Astrocyte of the spinal cord (primary cell): Measurements from ENCODE around the gene ZNF580.

Experiments
- DNase-seq: peaks from one replicate; pipeline ENCODE4 v3.0.0; 2011; ENCODE audit warnings: low read depth, low spot score
- H3K4me3 ChIP-seq: 2 replicates; pipeline ENCODE4 v1.5.1; 2011; ENCODE audit warnings: low read depth, mild to moderate bottlenecking, low read length, moderate library complexity
- in situ Hi-C: cut with HindIII; loops from 2 replicates; pipeline ENCODE4 v1.10.0; 2017; ENCODE audit warnings: low sequenced_read_pairs
- TF ChIP-seq, protein P1 (sequence below): IDR thresholded peaks from 2 replicates; pipeline ENCODE4 v1.5.1; 2012; ENCODE audit warnings: low read depth, mild to moderate bottlenecking, low read length, inconsistent platforms

ZNF580 gene

DNA sequence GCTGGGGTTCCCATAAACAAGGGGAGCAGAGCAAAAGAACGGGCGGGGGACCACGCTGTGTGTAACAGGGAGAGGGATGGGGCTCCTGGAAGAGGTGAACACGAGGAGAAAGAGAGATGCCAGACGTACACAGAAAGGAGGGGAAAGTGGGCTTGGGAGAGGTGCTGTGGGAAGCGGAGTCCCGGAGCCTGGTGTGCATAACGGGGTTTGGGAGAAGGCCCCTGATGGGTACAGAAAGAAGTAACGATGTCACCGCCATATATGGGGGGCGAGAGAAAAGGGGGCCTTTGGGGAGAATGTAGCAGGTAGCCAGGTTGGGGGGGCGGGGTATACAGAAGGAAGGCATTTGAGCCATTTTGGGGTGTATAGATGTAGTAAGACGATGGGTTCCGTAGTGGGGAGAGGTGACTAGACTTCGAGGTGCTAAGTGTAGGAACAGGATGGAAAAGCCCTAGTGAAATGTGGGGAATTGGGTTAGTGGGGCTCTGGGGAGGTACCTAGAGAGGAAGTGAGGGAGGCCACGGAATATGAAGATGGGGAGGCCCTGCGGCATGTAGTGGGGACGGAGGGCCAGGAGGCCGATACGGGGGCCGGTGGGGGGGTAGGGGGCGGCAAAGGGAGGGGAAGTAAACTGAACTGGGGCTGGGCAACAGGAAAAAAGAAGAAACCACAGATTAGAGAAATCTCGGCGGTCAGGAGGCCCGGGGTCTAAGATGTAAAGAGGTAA is 787 bp downstream of the ZNF580 start:
- DNase-seq: no peak
- H3K4me3 ChIP-seq: peak overlapping the region; percentile 84
- TF ChIP-seq, protein P1, sequence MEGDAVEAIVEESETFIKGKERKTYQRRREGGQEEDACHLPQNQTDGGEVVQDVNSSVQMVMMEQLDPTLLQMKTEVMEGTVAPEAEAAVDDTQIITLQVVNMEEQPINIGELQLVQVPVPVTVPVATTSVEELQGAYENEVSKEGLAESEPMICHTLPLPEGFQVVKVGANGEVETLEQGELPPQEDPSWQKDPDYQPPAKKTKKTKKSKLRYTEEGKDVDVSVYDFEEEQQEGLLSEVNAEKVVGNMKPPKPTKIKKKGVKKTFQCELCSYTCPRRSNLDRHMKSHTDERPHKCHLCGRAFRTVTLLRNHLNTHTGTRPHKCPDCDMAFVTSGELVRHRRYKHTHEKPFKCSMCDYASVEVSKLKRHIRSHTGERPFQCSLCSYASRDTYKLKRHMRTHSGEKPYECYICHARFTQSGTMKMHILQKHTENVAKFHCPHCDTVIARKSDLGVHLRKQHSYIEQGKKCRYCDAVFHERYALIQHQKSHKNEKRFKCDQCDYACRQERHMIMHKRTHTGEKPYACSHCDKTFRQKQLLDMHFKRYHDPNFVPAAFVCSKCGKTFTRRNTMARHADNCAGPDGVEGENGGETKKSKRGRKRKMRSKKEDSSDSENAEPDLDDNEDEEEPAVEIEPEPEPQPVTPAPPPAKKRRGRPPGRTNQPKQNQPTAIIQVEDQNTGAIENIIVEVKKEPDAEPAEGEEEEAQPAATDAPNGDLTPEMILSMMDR: no peak
- in situ Hi-C loops: no loop called here

DNA sequence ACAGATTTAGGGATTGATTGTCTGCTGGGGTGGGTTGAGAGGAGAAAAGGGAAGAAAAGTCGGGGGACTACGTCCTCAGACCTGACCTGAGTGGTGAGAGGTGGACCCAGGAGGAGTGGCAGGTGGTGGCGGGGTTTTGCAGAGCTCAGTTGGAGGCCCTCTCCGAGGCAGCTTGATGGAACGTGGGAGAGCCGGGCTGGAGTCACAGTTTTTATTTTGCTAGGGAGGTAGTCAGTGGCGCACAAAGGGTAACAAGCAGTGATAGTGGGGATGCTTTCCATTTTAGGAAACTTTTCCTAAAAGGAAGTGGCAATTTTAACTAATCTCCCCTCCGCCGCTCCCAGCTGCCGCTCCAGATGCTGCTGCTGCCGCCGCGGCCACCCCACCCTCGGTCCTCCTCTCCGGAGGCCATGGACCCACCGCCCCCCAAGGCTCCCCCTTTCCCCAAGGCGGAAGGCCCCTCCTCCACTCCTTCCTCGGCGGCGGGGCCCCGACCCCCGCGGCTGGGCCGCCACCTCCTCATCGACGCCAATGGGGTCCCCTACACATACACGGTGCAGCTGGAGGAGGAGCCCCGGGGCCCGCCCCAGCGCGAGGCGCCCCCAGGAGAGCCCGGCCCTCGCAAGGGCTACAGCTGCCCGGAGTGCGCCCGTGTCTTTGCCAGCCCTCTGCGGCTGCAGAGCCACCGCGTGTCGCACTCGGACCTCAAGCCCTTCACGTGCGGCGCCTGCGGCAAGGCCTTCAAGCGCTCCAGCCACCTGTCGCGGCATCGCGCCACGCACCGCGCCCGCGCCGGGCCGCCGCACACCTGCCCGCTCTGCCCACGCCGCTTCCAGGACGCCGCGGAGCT is 1.6 kb downstream of the ZNF580 start:
- no peak for DNase-seq
- TF ChIP-seq, protein P1: no peak
- peak overlapping the region; percentile 84 for H3K4me3 ChIP-seq
- in situ Hi-C loops: no loop called here

DNA sequence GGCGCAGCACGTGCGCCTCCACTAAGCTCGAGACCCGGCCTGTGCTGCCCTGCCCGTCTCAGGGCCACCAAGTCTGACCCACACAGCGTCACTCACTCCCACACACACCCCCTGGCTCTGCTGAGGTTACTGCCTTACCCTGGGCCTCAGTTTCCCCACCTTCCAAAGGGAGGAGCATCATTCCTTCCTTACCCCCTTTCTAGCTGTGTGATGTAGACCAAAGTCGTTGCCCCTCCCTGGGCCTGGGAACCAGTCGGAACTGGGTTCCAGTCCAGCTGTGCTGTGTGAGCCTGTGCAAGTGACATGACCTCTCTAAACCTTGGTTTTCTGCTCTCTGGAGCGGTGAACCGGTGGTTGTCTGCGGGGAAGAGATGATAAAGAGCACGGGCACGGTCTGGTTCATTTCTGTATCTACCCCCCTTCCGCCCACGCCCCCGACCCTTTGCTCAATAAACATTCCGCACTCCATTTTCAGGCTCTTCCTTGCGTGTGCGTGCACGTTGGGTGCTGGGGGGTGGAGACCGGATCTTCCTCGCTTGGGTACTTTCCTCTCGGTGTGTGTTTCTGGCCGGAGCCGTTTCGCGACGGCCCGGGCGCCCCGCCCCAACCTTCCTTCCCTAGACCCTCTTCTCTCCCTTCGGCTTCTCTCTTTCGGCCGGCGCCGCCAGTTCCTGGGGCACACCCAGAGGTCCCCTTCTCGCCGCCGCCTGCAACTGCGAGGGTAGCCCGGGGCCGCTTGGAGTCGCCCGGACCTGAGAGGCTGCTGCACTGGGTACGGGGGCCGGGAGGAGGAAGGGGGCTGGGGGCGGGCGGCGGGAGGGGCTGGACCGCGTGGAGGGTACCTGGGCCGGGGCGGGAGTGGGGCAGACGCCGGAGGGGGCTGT is 2.4 kb downstream of the ZNF580 start, which contains the start of gene ZNF581:
Gene ZNF581, plus strand, starts transcription at position 647 of the 884 bp plus-strand sequence. CDS start 923 bp downstream, outside the sequence.
- TF ChIP-seq, protein P1: no peak
- H3K4me3 ChIP-seq: peak within 1 kb of the TSS; percentile 84
- DNase-seq: peak; percentile 67
- in situ Hi-C loops: no loop called here

DNA sequence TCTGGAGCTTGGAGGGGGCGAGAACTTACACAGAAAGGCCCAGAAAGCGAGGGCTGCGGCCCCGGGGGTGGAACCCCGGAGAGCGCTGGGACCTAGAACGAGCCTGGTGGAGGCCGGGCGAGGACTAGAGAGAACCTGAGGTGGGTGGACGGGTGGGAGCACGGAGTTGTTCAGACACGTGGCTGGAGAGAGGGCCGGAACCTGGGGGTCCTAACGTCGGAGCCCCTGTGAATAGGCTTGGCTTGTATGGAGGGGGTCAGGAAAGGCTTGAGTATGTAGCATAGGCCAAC is 3.0 kb downstream of the ZNF580 start:
- peak overlapping the region; percentile 75 for H3K4me3 ChIP-seq
- DNase-seq: no peak
- in situ Hi-C loops: no loop called here
- TF ChIP-seq, protein P1: no peak

DNA sequence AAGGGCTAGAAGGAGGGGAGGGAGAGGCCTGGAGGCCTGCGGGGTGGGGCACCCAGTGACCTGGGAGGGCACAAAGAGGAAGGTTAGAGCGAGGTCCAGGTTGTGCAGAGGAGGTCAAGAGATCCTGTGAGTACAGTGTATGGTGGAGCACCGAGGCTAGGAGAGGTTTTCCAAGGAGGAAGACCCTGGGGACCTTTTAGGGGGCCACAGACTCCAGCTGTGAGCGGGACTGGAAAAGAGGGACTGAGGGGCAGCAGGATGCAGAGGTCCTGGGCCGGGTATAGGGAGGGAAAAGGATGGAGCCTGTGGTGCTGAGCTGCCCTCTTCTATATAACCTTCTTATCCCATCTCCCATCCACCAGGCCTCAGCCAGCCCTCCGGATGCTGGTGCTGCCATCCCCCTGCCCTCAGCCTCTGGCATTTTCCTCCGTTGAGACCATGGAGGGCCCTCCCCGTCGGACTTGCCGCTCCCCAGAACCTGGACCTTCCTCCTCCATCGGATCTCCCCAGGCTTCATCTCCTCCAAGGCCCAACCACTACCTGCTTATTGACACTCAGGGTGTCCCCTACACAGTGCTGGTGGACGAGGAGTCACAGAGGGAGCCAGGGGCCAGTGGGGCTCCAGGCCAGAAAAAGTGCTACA is 3.5 kb downstream of the ZNF580 start:
- TF ChIP-seq, protein P1: no peak
- H3K4me3 ChIP-seq: peak overlapping the region; percentile 75
- DNase-seq: no peak
- in situ Hi-C loops: no loop called here
